ENCODE results near the gene KCNQ1.

Gene KCNQ1

DNA sequence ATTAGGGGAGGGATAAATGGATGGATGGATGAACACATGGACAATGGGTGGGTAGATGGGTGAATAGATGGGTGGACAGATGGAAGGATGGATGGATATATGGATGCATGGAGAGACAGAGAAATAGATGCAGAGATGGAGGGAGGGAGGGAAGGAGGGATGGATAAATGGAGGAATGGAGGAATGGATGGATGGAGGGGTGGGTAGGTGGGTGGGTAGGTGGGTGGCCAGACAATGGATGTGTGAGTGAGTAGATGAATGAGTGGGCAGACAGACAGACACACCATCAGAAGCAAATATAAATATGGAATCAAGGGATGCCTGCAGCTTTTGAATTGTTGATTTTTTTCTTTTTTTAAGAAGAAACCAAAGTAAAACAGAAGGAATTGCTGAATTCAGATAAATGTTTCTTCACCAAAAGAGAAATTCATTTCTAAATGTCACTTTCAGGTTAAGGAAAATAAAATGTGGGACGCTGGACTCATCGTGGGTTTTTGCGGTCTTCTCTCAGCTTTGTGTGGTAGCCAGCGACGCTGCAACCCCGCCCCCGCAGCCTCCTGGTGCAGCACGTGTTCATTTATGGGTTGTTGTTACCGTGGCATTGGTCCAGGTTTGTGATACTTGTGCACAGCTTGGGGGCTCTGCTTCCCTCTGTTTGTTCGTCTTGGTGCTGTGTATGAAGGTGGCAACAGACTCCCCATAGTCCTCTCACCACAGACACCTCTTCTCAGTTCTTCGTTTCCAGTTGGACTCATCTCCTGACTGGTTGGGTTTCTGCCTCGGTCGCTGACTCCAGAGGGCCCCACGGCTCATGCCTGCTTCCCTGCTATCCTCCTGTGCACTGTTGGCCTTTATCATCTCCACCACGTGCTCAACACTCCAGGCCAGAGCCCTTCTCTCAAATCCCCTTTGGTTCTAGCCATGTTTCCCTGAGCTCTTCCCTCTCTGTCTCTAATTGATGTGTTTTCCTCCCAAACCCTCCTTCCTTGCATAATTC, 364.3 kb downstream of the KCNQ1 start:
- DNase-seq (ENCODE audit: low read depth): no peak

DNA sequence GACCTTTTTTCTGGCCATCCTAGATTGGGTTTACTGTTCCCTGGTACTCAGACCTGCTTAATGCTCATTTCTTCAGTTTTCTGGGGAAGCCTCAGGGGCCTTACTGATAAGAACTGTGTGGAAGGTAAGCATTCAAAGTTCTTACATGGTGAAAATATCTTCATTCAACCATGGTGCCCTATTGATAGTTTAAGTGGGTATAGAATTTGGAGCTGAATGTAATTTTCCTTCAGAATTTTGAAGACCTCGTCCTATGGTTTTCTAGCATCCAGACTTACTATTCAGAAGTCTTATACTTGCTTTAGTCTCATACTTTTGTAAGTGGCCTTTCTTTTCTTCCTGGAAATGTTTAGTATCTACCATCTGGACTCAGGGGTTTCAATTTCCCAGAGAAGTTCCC, 365.0 kb downstream of the KCNQ1 start:
- DNase-seq (ENCODE audit: low read depth): no peak

DNA sequence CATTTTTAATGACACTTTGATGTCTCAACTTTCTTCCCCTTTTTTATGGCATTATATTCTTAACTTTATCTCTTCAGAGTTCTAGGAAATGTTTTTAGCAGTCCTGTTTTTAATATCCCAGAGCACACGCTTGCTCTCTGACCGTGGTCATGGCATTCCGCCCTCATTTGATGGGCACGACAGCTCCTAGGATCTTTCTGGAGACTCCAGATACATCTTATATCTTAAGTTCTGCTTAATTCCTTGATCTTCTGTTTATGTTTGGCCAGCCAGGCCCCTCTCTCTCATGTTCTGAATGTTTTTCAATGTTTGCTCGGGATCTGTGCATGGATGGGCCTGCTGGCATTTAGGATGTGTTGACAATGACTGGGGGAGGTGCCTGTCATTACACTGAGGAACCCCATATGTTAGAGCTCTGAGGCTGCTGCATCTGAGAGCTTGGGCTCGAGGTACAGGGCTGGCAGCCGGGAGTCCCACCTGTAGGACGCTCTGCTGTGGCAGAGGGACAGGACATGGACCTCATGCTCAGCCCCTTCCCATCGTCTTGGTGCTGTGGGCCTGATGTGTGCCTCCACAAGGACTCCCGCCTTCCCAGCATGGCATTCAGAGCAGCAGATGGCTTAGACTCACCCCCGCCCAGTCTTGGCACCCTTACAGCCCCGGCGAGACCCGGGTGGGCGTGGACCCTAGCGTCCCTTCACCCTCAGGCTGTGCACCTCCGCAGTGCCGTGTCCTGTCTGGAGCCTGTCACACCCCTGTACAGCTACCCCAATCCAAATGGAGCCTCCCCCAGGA, 365.8 kb downstream of the KCNQ1 start:
- no peak for DNase-seq (ENCODE audit: low read depth)

DNA sequence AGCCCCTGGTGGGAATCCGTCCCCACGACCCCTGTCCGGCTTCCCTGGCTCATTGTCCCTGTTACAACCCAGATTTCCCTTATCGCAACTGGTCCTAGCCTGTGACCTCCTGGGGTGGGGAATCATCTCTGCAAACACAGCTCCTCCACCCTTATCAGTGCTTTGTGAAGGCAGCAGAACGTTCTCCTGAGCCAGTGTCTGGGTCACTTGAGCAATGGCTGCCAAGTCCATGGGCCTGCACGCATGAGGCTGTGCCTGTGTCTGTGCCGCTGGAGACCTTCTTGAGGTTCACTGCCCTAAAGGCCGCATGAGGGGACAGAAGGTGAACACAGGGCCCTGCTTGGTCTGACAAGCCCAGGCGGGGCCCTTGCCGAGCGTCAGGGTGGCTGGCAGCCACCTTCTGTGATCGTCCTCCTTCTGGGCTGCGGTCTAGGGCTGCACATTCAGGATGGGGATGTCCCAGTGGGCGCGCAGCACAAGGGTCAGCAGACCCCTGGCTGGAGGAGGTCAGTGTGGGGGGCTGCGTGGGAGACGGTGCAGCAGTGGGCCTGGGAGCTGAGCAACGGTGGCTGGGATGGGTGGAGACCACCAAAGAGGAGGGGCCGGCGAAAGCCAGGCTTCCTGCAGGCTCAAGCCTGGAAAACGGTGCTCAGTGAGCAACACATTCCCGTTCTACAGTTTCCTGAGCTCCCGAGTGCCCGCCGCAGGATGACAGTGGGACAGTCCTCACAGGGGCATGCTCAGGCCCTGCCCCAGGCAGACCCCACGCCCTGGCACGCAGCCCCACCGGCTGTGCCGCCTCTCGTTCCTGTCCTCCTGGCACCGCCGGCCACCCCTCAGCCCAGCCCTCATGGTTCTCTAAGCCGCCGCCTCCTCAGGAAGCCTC, 366.6 kb downstream of the KCNQ1 start:
- no peak for DNase-seq (ENCODE audit: low read depth)

DNA sequence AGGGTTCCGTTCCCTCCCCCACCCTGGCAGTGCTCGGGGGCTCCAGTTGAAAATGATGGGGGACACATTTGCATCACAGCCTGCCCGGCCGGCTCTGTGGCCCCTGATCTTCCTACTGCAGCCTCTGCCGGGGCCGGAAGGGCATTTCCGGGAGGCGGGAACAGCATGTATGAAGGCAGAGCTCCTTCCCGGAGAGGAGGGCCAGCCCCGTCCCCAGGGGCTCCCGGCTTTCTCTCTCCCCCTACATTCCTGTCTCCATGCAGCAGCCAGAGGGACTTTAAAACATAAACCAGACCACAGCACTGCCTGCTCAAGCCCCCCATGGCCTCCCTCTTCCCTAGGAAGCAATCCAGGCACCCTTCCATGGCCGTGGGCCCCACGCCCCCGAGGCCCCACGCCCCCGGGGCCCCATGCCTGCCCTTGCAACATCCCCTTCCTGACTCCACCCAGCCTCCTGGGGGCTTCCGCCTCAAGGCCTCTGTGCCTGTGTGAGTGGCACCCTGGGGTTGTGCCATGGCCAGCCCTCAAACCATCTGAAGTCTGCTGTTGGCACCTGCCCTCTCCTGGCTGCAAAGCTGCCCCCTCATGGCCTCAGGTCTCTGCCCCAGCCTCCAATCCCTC, 367.7 kb downstream of the KCNQ1 start:
- DNase-seq (ENCODE audit: low read depth): no peak

DNA sequence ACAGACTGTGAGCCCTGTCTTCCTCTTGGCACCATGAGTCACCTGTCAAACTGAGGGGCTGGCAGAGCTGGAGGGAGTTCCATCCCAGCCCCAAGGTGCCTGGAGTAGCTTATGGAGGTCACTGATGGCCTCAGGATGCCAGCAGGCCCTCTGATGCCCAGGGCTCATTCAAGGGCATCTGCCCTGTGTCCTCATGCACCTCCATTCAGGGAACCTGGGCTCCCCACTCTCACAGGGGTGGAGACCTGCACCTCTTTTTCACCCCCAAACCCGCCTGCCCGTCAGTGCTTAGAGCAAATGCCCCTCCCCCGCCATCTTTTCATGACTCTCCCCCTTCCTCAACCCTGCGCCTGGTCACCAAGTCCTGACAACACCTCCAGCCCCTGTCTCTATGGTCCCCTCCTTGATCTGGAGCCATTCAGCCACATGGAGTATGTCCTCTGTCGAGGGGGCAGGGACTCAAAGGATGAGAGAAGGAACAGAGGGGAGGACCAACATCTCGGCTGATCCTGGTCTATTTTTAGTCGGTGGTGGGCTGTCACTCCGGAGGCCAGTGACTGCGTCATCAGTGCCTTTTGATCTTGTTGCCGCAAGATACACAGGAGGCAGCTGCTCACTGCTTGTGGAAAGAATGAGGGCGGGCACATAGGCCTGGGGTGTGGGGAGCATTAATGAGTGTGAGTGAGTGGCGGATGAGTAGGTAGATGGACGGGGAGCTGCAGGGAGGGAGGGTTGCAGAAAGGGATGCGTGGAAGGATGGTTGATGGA, 368.5 kb downstream of the KCNQ1 start:
- no peak for DNase-seq (ENCODE audit: low read depth)

DNA sequence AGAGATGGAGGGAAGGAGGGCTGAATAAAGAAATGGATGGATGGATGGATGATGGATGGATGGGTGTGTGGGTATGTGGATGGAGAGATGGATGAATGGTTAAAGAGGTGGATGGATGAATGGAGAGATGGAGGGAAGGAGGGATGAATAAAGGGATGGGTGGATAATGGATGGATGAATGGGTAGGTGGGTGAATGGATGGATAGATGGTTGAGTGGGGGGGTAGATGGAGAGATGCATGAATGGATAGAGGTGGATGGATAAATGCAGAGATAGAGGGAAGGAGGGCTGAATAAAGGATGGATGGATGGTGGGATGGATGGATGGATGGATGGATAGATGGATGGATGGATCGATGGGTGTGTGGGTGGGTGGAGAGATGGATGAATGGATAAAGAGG, 369.2 kb downstream of the KCNQ1 start:
- no peak for DNase-seq (ENCODE audit: low read depth)

GRCh38 chr11:2814751-2815150, 369.9 kb downstream of the KCNQ1 start:
- DNase-seq (ENCODE audit: low read depth): no peak

GRCh38 chr11:2815762-2816496, 371.1 kb downstream of the KCNQ1 start:
- no peak for DNase-seq (ENCODE audit: low read depth)

GRCh38 chr11:2816523-2816922, 371.7 kb downstream of the KCNQ1 start:
- DNase-seq (ENCODE audit: low read depth): no peak

DNA sequence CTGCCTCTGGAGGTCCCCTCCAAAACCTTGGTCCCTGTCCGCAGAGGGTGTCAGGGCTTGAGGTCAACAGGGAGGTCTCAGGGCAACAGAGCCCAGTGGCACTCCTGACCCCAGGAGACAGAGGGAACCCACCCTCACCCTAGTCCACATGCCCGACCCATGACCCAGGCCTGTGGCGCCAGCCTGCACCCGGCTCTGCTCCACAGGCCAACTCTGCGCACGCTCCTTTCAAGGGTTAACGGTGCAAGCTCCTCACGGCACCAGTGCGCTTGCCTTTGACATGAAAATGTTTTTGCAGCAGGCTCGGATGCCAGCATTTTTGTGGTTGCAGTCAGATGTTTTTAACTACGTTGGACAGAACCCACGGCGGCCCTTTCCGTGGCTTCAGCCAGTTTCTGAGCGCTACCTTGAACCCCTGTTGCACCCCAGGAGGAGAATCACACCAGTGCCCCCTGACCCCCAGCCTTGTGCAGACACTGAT, 372.2 kb downstream of the KCNQ1 start:
- no peak for DNase-seq (ENCODE audit: low read depth)

- no peak for DNase-seq (ENCODE audit: low read depth)
Observed at GRCh38 chr11:2817431-2817830, 372.6 kb downstream of the KCNQ1 start.

GRCh38 chr11:2818021-2818420, 373.2 kb downstream of the KCNQ1 start:
- DNase-seq (ENCODE audit: low read depth): no peak

- DNase-seq (ENCODE audit: low read depth): no peak
Observed at GRCh38 chr11:2818503-2818902, 373.7 kb downstream of the KCNQ1 start.

DNA sequence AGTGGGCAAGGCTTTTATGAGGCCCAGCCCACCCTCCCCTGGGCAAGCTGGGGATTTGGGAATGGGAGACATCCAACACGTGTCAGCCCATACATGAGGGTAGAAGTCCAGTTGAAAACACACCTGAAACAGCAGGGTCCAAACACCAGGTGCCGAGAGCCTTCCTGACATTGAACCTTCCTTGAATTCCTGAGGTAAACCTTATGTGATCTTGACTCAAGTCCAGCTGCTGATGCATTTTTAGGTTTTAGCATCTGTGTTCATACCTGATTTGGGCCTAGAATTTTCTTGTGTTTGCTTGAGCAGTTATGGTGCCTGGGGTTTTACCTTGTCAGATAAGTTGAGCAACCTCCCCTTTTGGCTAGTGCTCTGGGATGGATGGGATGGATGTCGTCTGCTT, 374.5 kb downstream of the KCNQ1 start:
- no peak for DNase-seq (ENCODE audit: low read depth)

DNA sequence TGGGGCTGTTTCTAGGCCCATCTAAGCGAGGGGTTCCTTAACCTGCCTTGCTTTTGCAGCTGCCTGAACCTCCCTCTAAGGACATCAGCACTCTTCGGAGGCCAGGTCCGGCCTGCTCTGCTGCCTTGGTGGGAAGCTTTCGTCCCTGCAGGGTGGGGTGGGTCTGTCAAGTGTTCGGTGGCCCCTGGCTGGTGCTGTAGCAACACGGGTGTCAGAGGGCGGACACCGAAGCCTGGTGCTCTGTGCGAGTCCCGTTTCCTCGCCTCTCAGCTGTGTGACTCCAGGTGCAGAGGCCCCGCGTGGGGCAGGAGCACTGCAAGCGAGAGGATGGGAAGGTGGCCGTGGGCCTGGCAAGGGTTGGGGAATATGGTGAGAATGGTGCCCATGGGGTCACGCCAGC, 376.2 kb downstream of the KCNQ1 start:
- DNase-seq (ENCODE audit: low read depth): no peak

DNA sequence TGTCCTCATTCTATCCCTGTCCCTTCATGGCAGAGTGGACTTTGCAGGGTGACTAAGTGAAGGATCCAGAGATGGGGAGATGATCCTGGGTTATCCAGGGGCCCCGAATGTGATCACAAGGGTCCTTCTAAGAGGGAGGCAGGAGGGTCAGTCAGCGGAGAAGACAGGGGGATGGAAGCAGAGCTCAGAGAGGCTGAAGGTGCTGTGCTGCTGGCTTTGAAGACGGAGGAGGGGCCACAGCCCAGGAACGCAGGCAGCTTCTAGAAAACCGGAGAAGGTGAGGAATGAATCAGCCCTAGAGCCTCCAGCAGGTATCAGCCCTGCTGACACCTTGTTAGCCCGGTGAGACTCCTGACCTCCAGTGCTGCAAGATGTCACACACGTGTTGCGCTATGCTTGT, 377.1 kb downstream of the KCNQ1 start:
- DNase-seq (ENCODE audit: low read depth): no peak

DNA sequence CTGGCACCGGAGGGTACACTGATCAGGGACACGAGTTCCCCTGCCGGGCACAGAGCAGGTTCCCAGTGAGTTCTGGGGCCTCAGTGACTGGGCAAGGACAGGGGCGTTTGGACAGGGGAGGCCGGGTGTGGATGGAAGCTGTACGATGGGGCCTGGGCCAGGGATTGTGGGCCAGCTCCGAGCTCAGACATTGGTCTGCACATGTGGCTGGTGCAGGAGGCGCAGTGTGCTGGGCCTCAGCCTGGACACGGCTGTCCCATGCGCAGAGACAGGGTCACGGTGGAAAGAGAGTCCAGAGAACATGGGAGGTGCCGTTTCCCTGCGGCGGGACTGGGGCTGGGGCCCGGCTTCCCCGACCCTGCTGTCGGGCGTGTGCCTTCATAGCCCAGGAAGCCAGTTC, 380.0 kb downstream of the KCNQ1 start:
- no peak for DNase-seq (ENCODE audit: low read depth)

DNA sequence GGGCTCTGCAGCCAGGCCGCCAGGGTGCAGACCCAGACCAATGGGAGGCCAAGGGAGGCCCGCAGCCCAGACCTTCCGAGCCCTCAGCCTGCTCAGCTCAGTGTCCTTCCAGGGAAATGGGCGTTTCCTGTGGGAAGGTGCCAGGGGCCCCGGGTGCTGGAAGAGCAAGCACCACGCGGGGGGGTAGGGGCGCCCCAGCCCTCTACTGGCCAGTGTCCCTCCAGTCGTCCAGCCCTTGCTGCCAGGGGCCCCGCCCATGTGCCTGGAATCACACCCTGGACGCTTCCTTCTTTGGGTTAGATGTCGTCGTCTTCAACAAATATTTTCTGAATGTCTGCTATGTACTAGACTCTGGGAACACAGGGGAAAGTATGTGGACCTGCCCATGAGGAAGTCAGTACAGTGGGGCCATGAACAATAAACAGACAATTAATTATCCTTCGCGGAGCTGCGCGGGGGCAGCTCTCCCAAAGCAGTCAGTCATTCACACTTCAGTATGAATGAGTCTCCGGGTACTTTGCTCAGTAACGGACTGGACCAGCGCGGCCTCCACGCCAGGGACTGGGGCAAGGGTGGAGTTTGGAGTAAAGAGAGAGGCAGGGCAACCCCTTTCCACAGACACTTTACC, 380.6 kb downstream of the KCNQ1 start:
- DNase-seq (ENCODE audit: low read depth): no peak

Measured in HS-5 (cell line).